ENCODE results near the gene PLEKHA7.
A peak's percentile ranks its signal among the peaks of the same experiment; 100 is the strongest.
"Not testable (repeated sequence)": the region's sequence is repeated elsewhere in the genome, so short reads cannot be mapped to it uniquely, and the experiment has no call there.

Gene PLEKHA7

DNA sequence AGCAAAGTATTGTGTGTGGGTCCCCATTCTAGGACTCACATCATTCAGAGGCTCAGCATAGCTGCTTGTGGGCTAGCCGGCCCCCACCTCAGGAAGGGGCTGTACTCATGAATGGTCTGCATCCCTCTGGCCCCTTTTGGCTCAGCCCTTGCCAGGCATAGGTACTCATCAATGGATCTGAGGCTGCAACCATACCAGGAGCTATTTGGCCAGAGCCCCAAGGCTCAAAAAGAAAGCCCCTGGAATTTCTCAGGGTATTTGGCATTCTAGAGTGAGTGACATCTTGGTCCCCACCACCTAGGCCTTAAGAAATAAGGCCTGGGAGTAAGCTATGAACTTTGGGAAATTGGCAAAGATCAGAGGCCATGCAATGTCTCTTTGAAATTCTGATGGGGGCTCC is 38.3 kb downstream of the PLEKHA7 start:
- no peak for DNase-seq

DNA sequence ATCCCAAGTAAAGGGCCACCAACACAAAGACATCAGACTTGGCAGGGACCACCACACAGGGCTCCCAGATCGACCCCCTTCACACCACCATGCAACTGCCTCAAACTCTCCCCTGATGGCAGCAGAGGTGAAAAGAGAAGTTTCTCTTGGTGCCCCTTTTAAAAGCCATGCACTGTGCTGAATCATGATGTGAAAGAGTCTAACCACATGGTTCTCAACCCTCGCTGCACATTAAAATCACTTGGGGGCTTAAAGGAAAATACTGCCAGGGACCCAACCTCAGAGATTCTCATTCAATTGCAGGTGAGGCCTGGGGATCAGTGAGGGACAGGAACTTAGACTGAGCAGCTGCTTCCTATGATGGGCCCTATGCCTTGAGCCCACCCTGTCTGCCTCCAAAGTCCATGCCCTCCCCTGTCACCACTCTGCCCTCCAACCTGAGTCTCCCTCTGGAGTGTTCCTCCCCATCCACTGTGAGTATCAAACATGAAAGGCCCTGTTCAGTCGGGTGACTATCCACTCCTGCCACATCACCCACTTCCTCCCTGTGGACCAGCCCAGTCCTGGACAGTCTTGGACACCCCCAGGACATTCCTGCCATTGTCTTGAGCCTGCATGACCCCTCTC is 40.8 kb downstream of the PLEKHA7 start:
- DNase-seq: no peak

DNA sequence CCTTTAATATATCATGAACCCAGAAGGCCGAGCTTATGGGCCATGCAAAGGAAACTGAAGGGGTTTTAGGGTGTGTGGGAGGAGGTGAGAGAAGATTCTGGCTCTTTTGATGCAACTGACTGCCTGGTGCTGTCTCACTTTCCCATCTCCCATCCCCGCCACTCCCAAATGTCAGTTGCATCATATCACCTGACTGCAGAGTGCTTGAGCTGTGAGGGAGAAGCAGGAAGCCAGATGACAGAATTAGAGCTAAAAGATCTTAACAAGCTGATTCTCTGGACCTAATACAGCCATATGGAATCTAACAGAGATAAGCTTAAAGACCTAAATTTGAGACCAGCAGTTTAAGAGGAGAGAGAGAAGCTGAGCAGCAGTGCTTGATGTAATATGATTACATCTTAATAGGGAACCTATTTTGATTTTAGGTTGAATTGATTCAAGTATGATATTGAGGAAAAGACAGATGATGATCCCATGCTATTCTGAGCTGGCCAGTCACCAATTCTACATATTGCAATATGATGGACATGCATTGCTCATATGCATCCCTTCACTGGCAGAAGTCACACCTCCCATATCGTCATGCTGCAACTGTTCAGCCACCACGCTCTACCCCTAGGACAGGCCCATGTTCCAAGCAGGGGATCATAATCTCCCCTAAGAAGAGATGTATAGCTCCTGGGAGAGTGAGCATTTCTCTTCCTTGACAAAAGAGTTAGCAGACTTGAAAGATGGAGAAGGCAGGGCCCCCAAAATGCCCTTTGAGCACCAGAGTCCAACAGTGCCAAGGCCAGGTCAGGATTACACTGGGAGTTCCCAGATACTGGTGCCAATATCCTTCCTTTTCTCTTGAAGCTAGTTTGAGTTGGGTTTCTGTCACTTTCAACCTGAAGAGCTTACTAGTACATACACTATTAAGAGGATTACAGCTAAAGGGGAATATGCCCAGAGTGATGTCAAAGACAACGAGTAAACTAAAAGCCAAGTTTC is 44.9 kb downstream of the PLEKHA7 start:
- DNase-seq: peak; percentile 43

DNA sequence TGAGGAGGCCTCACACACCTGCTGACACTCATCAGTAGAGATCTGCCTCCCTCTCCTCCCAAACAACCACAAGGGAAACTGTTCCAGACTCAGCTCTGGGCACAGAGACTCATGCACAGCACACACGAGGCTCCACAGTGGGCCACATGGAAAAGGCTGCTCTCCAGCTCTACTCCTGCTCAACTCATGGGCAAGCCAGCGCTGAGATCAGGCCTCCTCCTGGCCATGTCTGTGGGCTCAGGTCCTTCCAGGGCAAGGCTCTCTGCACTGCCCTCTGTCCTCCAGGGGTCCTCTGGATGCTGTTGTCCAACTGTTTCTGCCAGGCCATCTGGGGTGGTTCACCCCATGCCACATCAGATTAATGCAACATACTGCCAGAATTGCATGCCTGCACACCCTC is 46.0 kb downstream of the PLEKHA7 start:
- DNase-seq: no peak

DNA sequence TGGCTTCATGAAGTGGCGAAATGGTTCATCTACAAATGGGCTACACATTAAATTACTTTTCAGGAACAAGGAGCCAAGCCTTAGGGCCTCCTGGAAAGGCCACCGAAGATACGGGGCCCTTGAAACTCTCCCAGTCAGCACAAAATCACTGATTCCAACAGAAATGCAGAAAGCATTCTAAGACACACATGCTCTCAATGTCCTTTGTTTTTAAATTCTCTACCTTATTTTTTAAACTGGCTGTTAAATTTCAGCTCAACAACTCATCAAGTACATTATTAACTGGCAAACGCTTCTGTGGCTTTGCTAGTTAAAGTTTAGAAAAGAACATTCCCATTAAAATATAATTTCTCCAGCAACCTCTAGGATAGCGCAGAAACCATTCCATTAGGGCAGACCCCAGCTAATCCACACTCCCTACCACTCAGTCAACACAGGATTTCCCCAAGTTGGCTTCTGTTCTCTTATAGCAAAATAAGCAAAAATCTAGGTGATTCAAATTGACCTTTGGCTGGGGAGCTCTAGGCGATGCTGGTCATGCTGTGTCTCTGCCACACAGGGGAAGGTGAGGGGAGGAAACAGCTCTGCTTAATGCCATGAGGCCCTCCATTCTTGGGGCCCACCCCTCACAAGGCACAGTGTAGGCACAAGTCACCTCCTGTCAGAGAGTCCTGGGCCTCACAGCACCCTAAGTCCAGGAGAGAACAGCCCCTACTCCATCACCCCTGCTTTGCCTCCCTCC is 47.1 kb downstream of the PLEKHA7 start:
- no peak for DNase-seq

DNA sequence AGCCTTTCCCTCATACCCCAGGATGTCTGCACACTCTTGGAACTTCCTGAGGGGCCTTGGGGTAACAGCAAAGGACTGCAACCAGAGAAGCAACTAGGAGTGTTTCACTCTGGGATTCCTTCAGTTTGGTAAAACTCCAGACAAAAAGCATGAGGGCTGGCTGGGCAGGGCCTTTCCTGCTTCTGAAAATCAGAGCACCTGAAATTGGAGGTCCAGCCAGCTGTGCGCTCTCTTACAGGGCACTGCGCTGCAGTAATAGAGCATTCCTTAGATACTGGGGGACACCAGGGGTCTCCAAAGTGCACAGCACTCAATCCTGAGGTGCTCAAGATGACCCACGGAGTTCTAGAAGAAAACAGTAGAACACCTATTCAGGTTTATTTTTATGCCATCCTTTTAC is 49.7 kb downstream of the PLEKHA7 start:
- no peak for DNase-seq

DNA sequence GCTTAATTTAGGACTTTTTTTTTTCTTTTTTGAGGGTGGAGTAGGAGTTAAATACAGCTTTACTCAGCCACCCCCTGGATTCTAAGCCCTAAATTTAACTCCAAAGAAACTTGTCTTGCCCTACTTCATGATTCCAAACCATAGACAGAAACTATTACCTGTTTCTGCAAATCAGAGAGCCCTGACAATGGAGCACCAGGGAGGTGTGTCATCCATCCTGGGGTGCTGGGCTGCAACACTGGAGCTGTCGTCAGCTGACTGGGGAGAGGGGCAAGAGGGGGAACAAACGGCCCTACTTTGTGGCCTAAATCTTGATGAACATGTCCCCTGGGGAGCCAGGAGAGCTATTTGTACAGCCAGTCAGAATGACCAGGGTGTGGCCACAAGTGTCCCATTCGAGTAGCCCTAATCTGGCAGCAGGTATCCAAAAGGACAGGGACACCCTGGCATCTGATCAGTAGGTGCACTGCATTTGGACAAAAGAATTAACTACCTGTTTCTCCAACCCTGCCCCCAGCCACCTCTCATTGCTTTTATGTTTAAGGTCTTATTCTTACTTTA is 50.8 kb downstream of the PLEKHA7 start:
- DNase-seq: no peak

DNA sequence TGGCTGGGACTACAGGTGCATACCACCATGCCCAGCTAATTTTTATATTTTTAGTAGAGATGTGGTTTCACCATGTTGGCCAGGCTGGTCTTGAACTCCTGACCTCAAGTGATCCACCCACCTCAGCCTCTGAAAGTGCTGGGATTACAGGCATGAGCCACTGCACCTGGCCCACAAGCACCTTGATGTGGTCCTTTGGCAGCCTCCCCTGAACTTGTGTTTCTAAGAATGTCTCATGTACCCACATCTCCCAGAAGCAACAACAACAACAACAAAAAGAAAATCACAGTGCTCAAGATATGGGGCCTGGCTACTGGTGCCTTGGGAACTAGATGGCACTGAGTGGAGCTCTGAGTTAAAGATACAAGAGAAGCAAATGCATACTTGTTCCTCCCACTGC is 51.6 kb downstream of the PLEKHA7 start:
- not testable (repeated sequence) for DNase-seq

DNA sequence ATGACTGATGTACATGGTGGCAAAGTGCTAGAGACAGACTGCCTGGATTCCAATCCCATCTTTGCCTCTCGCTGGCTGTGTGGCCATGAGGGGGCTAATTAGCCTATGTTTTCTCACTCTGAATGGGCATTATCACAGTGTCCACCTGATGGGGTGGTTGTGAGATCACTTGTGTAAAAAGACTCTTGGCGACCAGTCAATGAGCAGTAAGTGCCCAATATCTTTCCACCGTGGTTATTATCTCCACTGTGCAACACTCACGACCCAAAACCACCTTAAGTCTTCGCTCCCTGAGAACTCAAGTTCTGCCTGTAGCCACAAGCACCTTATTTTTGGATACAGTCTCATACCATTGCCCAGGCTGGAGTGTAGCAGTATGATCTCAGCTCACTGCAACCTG is 52.1 kb downstream of the PLEKHA7 start:
- DNase-seq: no peak

DNA sequence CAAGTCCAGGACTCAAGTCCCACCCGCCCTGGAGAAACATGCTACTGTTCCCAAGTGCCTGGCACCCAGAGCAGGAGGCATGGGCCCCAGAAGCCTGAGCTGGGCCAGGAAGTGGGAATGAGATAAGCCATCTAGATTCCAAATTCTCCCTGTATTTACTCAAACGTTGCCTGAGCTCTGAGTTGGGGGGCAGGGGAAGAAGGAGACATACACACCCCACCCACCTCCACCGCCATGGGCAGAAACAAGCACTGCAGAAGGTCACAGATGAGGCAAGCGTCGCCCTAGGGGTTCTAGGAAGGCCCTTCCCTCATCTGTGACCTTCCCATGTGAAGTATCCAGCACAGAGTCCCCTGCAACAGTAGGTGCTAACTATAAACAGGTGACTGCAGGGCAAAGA is 54.0 kb downstream of the PLEKHA7 start:
- no peak for DNase-seq

DNA sequence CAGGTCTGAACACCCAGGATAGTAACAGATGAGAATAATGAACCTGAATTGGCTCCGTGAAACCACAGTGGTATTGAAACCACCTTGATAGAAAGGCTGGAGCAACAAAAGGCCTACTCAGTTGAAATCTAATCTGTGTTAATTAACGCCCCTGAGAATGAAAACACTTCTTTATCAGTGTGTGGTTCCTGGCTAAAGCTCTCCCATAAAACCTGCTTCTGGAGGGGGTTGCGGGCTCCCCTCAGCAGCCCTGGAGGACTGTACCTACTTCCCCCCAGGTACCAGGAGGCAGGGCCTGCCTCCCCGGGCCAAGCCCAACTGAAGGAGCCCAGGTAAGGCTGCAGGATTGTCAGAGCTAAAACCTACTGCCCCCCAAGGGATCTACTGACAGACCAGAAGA is 54.6 kb downstream of the PLEKHA7 start:
- peak; percentile 56 for DNase-seq

DNA sequence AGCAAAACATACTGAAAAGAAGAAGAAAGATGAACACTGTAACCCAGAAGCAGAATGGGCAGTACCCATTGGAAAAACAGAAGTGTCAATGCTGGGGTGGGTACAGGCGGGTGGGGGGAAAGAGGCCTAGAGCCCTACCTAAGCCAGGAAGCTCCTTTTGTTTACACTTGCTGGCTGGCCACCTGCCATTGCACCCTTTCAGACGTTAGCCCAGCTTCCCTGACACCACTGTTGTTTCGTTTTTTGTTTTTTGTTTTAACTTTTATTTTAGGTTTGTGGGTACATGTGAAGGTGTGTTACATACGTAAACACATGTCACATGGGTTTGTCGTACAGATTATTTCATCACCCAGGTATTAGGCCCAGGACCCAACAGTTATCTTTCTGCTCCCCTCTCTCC is 55.4 kb downstream of the PLEKHA7 start:
- peak; percentile 64 for DNase-seq

DNA sequence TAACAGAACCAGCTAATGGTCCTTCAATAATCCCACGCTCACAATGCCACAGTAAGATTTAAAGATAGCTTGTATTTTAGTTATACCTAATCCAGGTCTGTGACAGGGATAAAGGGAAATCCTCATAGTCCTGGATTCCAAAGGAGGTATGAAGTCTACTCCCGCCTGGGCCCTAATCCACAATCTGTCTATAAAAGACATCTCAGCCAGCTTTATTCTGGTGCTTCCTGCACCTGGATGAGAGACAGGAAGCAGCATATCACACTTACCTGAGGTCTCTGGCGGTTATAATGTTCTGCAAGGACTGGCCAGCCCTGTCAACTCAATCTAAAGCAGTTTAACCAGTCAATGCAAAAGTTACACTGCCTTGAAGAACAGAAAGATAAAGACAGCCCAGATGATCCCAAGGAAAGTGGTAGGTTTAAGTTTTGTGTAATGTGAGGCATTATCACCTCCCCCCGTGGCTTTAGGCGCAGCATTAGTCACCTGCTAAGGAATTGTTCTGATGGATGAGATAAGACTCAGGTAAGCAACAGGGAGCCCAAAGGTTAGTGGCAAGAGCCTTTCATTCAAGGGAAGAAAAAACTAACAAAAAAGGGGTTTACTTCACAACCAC is 57.6 kb downstream of the PLEKHA7 start:
- no peak for DNase-seq

DNA sequence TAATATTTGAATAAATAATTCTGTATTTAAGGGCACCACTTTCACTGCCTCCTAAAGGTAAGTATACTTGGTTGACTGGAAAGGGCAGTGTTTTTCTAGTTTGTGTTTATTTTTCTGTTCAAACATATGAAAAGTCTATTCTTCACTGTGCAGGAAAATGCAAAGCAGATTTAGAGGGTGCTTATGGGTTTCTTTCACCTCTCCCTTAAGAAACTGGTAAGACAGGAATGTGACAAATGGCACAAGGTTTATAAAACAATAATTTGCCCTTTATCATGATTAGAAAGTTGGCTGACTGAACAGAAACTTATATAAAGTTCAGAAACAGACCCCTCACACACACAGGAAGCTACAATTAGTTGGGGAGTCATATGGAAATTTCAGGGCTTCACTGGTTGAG is 60.6 kb downstream of the PLEKHA7 start:
- no peak for DNase-seq

DNA sequence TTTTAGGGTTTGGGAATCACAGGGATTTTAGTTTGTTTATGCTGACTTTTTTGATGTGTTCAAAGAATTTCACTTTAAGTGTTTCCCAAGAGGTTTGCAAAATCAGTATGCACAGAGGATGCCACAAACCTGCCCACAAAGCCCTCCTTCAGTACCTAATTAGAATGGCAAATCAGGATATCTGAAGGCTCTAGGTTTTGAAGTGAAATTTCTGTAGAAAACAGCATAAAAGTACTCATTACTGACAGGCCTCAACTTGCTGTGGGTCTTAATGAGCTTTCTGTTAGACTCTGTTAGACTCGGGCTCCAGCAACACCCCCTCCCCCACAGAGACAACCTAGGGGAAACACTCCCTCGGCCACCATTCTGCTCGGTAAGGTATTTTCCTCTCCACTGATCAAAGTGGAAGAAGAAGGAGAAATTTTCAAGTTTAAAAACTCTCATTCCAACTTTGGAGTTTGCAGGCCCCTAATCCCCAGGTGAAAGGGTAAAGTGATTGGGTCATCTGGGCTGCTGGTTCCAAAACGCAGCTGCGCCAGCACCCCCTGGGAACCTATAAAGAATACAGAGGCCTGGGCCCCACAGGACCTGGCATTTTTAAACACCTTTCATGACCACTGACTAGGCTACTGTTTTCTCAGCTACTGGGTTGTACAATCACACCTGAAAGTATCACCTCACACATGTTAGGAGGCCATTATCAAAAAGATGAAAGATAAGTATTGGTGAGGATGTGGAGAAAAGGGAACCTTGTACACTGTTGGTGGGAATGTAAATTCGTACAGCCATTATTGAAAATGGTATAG is 67.5 kb downstream of the PLEKHA7 start:
- no peak for DNase-seq

DNA sequence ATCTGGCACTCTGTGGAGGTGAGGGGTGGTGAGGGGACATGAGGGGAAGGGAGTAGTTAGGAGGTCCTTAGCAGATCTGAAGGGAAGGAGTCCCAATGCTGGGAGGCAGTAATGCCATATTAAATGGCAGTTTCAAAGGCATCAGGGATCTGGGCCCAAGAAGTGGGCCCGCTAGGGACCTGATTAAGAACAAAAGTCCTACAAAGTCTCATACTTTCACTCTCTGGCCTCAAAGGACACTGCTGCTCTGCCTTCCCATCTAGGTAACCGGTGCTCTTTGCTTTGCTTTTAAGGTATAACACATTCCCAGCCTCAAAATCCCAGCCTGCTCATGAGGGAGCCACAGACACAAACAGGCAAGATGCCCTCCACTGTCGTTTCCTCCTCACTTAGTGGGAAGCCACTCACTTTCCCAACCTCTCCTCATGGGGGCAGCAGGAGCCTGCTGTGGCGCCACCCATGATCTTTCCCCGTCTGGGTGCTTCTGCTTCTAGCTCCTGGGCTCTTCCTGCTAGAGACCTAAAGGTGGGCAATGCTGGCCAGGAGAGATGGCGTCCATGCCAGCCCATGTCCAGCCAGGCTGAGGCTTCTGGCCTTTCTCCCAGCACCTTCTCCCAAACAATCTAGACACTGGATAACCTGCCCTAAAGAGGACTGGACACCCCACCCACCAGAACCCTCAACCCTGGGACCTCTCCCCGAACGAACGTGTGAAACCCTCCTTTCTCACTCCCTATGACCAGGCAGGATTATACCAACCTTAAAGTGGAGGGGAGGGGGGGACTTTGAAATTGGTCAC is 68.3 kb downstream of the PLEKHA7 start:
- DNase-seq: peak; percentile 59

DNA sequence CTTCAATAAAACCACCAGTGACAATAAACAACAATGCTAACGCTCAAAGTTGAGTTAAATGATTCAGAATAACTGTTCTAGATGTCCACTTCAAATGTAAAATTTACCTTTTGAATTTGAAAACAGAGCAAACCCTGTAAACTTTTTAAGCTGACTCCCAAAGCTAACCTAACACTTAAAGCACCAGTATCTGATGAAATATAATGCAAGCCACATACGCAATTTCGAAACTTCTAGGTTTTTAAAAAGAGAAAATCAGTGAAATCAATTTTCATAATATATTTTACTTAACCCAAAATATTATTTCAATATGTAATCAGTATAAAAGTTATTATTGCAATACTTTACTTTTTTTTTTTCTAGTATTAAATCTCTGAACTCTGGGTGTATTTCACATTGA is 71.3 kb downstream of the PLEKHA7 start:
- DNase-seq: no peak

DNA sequence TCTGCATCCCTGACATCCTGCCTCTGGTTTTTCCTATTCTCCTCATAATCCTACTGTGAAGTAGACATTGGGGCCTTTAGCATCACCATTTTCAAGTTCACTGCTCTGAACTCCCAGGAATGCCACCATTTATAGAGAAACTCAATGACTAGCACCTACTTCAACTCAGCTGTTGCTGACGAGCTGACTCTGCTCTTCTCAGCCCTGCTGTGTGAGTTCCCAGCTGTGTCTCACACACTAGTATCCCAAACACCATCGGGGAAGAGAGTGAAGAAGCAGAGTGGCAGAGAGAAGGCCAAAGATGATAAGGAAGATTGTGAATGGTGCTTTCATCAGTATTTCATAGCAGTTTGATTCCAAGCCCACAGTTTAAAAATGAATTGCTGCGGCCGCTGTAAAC is 71.9 kb downstream of the PLEKHA7 start:
- DNase-seq: no peak

DNA sequence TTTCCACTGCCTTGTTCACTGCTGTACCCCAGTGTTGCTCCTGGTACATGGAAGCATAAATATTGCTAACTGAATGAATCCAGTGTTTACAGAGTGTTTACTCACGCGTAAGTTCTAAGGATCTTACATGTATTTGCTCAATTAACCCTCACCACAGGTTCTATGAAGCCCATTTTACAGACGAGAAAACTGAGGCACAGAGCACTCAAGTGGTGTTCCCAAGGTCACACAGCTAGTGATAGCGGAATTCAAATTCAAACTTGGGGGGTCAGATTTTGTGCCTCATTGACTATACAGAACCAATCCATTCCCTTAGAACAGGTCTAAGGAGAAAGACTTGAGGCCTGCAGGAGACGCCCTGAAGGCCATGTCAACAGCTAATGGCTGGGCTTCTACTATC is 72.3 kb downstream of the PLEKHA7 start:
- no peak for DNase-seq

DNA sequence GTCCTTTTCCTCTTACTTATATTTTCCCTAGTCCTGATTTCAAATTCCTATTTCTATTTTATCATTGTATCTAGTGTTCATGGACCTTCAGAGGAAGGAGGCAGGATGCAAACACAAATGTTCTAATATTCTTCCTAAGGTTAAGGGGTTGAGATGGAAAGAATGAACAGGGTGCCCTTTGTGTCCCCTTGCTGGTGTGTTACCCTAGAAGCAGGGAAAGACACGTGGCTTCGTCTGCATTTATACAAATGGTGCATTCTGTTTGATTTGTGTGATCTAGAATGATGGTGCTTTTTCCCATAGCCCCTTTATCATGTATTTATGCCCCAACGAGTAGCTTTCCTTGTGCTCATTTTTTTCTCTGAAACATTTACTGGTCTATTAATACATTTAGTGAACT is 76.2 kb downstream of the PLEKHA7 start:
- DNase-seq: no peak

DNA sequence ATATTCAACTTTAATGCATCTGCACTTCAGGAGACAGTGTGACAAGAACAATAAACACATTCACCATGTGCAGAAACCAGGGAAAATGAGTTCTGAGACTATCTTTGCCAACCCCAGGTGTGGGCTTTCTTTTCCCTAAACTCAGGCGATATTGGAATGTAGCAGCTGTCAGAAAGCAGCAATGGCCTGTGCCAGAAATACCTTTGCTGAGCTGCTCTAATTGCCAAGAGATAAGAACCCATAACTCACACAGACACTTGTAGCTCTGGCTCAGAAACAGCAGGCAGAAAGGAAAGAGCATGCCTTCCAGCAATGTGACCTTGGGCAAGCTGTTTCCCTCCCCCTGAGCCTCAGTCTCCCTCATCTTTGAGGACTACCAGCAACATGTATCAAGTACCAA is 77.6 kb downstream of the PLEKHA7 start:
- no peak for DNase-seq
